ENCODE measurements around the gene SLC26A8. TPM values are rescaled to one million over a fixed set of nuclear protein-coding genes. Genes with fewer than 3 reads are reported as not detected.
A peak's percentile ranks its signal among the peaks of the same experiment; 100 is the strongest.

The SLC26A8 gene
- total RNA-seq, 1 donor from 2014 or later, result 1.2 TPM

- no peaks in the 10 kb centered on the region for H3K27me3 ChIP-seq (ENCODE audit: low read depth)
- intact Hi-C loops (cut with DNase I), result no loop called here
- no peaks in the 10 kb centered on the region for H3K9me3 ChIP-seq
- H3K27ac ChIP-seq, result no peak overlapping the region
- no peak for TF ChIP-seq CTCF (IDR thresholded peaks at IDR 0.05)
- H3K4me3 ChIP-seq, result no peak overlapping the region
- peaks cover 11% of the 10 kb centered on the region for H3K4me1 ChIP-seq
- DNase-seq, result no peak
- H3K36me3 ChIP-seq, result no peaks in the 10 kb centered on the region
- ATAC-seq, result no peak
These were observed 98.5 kb downstream of the SLC26A8 start for GRCh38 chr6:35925961-35926360.

- Histone ChIP-seq H3K9me3 (no peaks in the 10 kb centered on the region), H3K4me3 (no peak overlapping the region), H3K27me3 (ENCODE audit: low read depth) (no peaks in the 10 kb centered on the region), H3K27ac (no peak overlapping the region), H3K36me3 (no peaks in the 10 kb centered on the region), H3K4me1 (peaks cover 21% of the 10 kb centered on the region)
- DNase-seq (no peak), ATAC-seq (no peak)
- intact Hi-C loops (cut with DNase I), result no loop called here
- TF ChIP-seq CTCF (IDR thresholded peaks at IDR 0.05), result no peak
These were observed 100.3 kb downstream of the SLC26A8 start for GRCh38 chr6:35924146-35924545.

- ATAC-seq (no peak), DNase-seq (no peak)
- Histone ChIP-seq H3K9me3 (no peaks in the 10 kb centered on the region), H3K4me1 (peaks cover 31% of the 10 kb centered on the region), H3K4me3 (no peak overlapping the region), H3K27me3 (ENCODE audit: low read depth) (no peaks in the 10 kb centered on the region), H3K27ac (no peak overlapping the region), H3K36me3 (no peaks in the 10 kb centered on the region)
- intact Hi-C loops (cut with DNase I), result no loop called here
- TF ChIP-seq CTCF (IDR thresholded peaks at IDR 0.05), result no peak
These were observed 102.3 kb downstream of the SLC26A8 start for GRCh38 chr6:35922139-35922554.

- peaks cover 5% of the 10 kb centered on the region for H3K36me3 ChIP-seq
- H3K27ac ChIP-seq, result peak within 1 kb of the TSS; percentile 79
- intact Hi-C loops (cut with DNase I), result no loop called here
- H3K4me1 ChIP-seq, result peaks cover 31% of the 10 kb centered on the region
- ATAC-seq (peak; percentile 96), DNase-seq (peak; percentile 93)
- no peaks in the 10 kb centered on the region for H3K27me3 ChIP-seq (ENCODE audit: low read depth)
- no peak for TF ChIP-seq CTCF (IDR thresholded peaks at IDR 0.05)
- no peaks in the 10 kb centered on the region for H3K9me3 ChIP-seq
- H3K4me3 ChIP-seq, result peak within 1 kb of the TSS; percentile 66
These were observed 103.4 kb downstream of the SLC26A8 start, which contains the start of gene SRPK1 for GRCh38 chr6:35920793-35921732. Gene SRPK1 (minus strand): TSS chr6:35921098. CDS start chr6:35921056, 42 bp downstream.

- peaks cover 6% of the 10 kb centered on the region for H3K36me3 ChIP-seq
- no peak for TF ChIP-seq CTCF (IDR thresholded peaks at IDR 0.05)
- intact Hi-C loops (cut with DNase I), result no loop called here
- H3K27me3 ChIP-seq (ENCODE audit: low read depth), result no peaks in the 10 kb centered on the region
- no peaks in the 10 kb centered on the region for H3K9me3 ChIP-seq
- H3K4me1 ChIP-seq, result peaks cover 31% of the 10 kb centered on the region
- H3K27ac ChIP-seq, result peak overlapping the region; percentile 79
- peak; percentile 50 for DNase-seq
- peak; percentile 75 to 78 for ATAC-seq
- peak overlapping the region; percentile 66 for H3K4me3 ChIP-seq
These were observed 104.4 kb downstream of the SLC26A8 start for GRCh38 chr6:35919827-35920751.

Measured in lower lobe of right lung (tissue), 2 donors.